ENCODE data around the gene DZANK1. TPM values are rescaled to one million over a fixed set of nuclear protein-coding genes. Genes with fewer than 3 reads are reported as not detected.

The DZANK1 gene
- total RNA-seq, 1 experiment from 2014 or later, result 7.3 TPM

DNA sequence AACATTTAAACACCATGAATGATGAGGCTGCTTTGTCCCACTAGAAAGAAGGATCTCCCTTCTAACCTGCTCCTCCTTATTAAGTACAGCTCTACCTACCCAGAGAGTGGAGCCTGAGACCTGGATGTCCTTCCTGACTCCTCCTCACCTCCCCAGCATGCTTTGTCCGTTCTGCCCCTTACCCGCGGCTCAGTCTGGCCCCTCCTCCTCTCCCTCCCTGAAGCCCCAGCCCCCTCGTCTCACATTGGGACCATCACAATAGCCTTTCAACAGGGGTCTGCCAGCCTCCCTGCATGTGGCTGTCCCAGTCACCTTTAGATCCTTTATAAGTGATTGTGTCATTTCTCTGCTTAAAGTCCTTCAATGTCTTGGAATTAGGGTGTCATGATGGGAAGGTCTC is 72.5 kb downstream of the DZANK1 start:
- H3F3A ChIP-seq (ENCODE audit: insufficient read depth, low read depth), result no peaks in the 10 kb centered on the region
- no peak for TF ChIP-seq EZH2 (IDR thresholded peaks at IDR 0.05; ENCODE audit: low read depth)
- TF ChIP-seq, protein P1, sequence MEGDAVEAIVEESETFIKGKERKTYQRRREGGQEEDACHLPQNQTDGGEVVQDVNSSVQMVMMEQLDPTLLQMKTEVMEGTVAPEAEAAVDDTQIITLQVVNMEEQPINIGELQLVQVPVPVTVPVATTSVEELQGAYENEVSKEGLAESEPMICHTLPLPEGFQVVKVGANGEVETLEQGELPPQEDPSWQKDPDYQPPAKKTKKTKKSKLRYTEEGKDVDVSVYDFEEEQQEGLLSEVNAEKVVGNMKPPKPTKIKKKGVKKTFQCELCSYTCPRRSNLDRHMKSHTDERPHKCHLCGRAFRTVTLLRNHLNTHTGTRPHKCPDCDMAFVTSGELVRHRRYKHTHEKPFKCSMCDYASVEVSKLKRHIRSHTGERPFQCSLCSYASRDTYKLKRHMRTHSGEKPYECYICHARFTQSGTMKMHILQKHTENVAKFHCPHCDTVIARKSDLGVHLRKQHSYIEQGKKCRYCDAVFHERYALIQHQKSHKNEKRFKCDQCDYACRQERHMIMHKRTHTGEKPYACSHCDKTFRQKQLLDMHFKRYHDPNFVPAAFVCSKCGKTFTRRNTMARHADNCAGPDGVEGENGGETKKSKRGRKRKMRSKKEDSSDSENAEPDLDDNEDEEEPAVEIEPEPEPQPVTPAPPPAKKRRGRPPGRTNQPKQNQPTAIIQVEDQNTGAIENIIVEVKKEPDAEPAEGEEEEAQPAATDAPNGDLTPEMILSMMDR (conservative IDR thresholded peaks at IDR 0.05), result no peak
- DNase-seq, result no peak
- no peaks in the 10 kb centered on the region for H3K79me2 ChIP-seq (ENCODE audit: low read depth)
- H3K27ac ChIP-seq, result no peak overlapping the region
- POLR2A ChIA-PET (ENCODE audit: unreplicated experiment), result no interaction called here
- CTCF ChIA-PET, result no interaction called here
- no peaks in the 10 kb centered on the region for H3K9me2 ChIP-seq (ENCODE audit: insufficient read depth)
- H3K4me3 ChIP-seq, result no peak overlapping the region
- H3K36me3 ChIP-seq (ENCODE audit: low read depth), result no peaks in the 10 kb centered on the region
- H3K27me3 ChIP-seq (ENCODE audit: insufficient read depth, low read depth), result no peaks in the 10 kb centered on the region
- H3K4me2 ChIP-seq, result no peak overlapping the region
- no peaks in the 10 kb centered on the region for H3K9me3 ChIP-seq (ENCODE audit: insufficient read depth, low read depth)
- no peak overlapping the region for H2AFZ ChIP-seq
- intact Hi-C loops (cut with micrococcal nuclease; ENCODE audit: unreplicated experiment), result no loop called here
- BruUV-seq (replicated peaks), result no TSS peak
- no peaks in the 10 kb centered on the region for H3K4me1 ChIP-seq (replicated peaks; ENCODE audit: insufficient read depth)
- H4K20me1 ChIP-seq (ENCODE audit: insufficient read depth), result no peaks in the 10 kb centered on the region

DNA sequence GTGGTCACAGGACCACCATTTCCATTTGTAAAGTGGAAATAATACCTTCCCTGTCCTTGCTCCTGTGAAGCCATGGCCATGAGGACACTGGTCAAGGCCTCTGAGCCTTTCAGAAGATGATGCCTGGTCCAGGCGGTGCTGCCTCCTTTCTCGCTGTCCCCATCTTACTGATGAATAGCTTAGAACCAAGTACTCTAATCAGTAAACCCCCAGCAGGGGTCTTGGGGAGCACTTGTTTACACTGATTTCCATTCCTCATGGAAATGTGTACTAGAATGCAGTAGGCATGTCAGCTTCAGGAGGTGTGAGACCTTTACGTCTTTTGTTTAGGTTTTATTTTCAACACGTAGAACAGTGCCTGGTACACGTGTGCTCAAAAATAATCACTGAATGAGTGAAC is 75.1 kb downstream of the DZANK1 start:
- Histone ChIP-seq H3K4me2 (no peak overlapping the region), H3K79me2 (ENCODE audit: low read depth) (no peaks in the 10 kb centered on the region), H2AFZ (no peak overlapping the region), H4K20me1 (ENCODE audit: insufficient read depth) (no peaks in the 10 kb centered on the region), H3K4me3 (no peak overlapping the region), H3K27ac (no peak overlapping the region), H3K4me1 (replicated peaks; ENCODE audit: insufficient read depth) (no peaks in the 10 kb centered on the region), H3F3A (ENCODE audit: insufficient read depth, low read depth) (no peaks in the 10 kb centered on the region), H3K9me3 (ENCODE audit: insufficient read depth, low read depth) (no peaks in the 10 kb centered on the region), H3K36me3 (ENCODE audit: low read depth) (no peaks in the 10 kb centered on the region), H3K9me2 (ENCODE audit: insufficient read depth) (no peaks in the 10 kb centered on the region), H3K27me3 (ENCODE audit: insufficient read depth, low read depth) (no peaks in the 10 kb centered on the region)
- BruUV-seq (replicated peaks), result no TSS peak
- ChIA-PET POLR2A (ENCODE audit: unreplicated experiment) (no interaction called here), CTCF (no interaction called here)
- intact Hi-C loops (cut with micrococcal nuclease; ENCODE audit: unreplicated experiment), result no loop called here
- no peak for DNase-seq
- TF ChIP-seq EZH2 (IDR thresholded peaks at IDR 0.05; ENCODE audit: low read depth), result no peak
- TF ChIP-seq, protein P1 (conservative IDR thresholded peaks at IDR 0.05), result no peak

DNA sequence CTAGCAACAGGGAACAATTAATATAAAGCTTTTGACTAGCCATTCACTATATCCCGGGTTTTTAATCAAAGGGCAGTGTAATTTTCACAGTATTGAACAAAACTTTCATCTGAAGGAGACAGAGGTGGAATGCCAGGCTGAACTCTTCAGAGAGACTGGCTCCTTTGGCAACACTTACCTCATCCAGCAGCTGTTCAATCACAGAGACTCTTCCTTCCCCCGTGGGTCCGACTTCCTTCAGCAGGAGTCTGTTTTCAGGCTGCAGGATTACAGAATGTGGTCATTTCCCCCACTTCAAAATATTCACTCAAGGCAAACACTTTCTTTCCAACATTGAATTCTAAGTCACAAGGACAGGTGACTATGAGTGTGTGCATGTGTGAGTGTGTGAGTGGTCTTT is 76.6 kb downstream of the DZANK1 start:
- no TSS peak for BruUV-seq (replicated peaks)
- ChIA-PET CTCF (no interaction called here), POLR2A (ENCODE audit: unreplicated experiment) (no interaction called here)
- Histone ChIP-seq H3K27ac (no peak overlapping the region), H3K36me3 (ENCODE audit: low read depth) (no peaks in the 10 kb centered on the region), H3K9me2 (ENCODE audit: insufficient read depth) (no peaks in the 10 kb centered on the region), H4K20me1 (ENCODE audit: insufficient read depth) (no peaks in the 10 kb centered on the region), H3K4me2 (no peak overlapping the region), H3K27me3 (ENCODE audit: insufficient read depth, low read depth) (no peaks in the 10 kb centered on the region), H3K4me1 (replicated peaks; ENCODE audit: insufficient read depth) (no peaks in the 10 kb centered on the region), H2AFZ (no peak overlapping the region), H3K9me3 (ENCODE audit: insufficient read depth, low read depth) (no peaks in the 10 kb centered on the region), H3K79me2 (ENCODE audit: low read depth) (no peaks in the 10 kb centered on the region), H3F3A (ENCODE audit: insufficient read depth, low read depth) (no peaks in the 10 kb centered on the region), H3K4me3 (no peak overlapping the region)
- no peak for DNase-seq
- no peak for TF ChIP-seq EZH2 (IDR thresholded peaks at IDR 0.05; ENCODE audit: low read depth)
- TF ChIP-seq, protein P1 (conservative IDR thresholded peaks at IDR 0.05), result no peak
- intact Hi-C loops (cut with micrococcal nuclease; ENCODE audit: unreplicated experiment), result no loop called here

All from PC-9 (cell line).